Astrocyte of the cerebellum (primary cell): Measurements from ENCODE around the gene NUP214.

Source experiments
- DNase-seq: peaks from one replicate; pipeline ENCODE4 v3.0.0-alpha.2; 2011; ENCODE audit warnings: low read depth
- H3K4me3 ChIP-seq: 2 replicates; pipeline ENCODE4 v1.5.1; 2011; ENCODE audit warnings: mild to moderate bottlenecking, low read depth, low read length, moderate library complexity
- in situ Hi-C: cut with HindIII; loops from 2 replicates; pipeline ENCODE4 v1.10.0; 2017; ENCODE audit warnings: low sequenced_read_pairs
- TF ChIP-seq, protein P1 (sequence below): IDR thresholded peaks from 2 replicates; pipeline ENCODE4 v1.5.1; 2012; ENCODE audit warnings: low read length, low read depth, moderate library complexity, mild to moderate bottlenecking; ENCODE audit errors: missing control alignments

Gene NUP214

DNA sequence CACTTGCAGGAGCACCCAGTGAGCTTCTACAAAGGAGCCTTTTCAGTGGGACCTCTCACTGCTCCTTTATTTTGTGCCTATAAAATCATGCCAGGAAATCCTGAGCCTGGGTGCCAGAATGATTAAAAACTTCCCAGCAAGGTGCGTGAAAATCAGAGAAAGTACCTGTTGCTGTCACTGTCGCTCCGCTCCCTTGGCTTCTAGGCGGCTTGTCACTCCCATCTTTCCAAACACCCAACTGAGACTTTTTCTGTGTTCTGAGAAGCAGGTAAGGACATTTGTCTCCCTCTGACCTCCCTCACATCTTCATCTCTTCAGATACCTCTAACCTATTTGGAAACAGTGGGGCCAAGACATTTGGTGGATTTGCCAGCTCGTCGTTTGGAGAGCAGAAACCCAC, 97.1 kb downstream of the NUP214 start:
- in situ Hi-C loops, result no loop called here
- H3K4me3 ChIP-seq, result no peak overlapping the region
- TF ChIP-seq, protein P1, sequence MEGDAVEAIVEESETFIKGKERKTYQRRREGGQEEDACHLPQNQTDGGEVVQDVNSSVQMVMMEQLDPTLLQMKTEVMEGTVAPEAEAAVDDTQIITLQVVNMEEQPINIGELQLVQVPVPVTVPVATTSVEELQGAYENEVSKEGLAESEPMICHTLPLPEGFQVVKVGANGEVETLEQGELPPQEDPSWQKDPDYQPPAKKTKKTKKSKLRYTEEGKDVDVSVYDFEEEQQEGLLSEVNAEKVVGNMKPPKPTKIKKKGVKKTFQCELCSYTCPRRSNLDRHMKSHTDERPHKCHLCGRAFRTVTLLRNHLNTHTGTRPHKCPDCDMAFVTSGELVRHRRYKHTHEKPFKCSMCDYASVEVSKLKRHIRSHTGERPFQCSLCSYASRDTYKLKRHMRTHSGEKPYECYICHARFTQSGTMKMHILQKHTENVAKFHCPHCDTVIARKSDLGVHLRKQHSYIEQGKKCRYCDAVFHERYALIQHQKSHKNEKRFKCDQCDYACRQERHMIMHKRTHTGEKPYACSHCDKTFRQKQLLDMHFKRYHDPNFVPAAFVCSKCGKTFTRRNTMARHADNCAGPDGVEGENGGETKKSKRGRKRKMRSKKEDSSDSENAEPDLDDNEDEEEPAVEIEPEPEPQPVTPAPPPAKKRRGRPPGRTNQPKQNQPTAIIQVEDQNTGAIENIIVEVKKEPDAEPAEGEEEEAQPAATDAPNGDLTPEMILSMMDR, result no peak
- no peak for DNase-seq

DNA sequence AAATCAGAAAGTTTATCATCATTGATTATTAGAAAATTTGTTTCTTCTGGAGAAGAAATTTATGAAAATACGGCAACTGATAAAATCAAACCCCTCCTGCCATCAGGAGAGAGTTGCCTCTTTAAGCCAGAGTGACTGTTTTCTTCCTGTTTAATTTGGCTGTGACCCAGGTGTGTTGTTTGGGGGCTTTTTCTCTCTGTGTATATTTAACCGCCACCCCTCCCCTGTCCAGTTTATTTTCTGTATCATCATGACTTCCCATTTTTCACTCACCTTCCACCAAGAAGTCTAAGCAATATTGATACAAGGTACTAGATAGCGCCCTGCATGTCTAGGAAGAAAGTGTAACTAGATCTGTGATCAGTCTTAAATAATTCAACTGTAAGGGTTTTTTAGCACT, 100.8 kb downstream of the NUP214 start:
- TF ChIP-seq, protein P1, result no peak
- no peak for DNase-seq
- H3K4me3 ChIP-seq, result no peak overlapping the region
- in situ Hi-C loops, result no loop called here

DNA sequence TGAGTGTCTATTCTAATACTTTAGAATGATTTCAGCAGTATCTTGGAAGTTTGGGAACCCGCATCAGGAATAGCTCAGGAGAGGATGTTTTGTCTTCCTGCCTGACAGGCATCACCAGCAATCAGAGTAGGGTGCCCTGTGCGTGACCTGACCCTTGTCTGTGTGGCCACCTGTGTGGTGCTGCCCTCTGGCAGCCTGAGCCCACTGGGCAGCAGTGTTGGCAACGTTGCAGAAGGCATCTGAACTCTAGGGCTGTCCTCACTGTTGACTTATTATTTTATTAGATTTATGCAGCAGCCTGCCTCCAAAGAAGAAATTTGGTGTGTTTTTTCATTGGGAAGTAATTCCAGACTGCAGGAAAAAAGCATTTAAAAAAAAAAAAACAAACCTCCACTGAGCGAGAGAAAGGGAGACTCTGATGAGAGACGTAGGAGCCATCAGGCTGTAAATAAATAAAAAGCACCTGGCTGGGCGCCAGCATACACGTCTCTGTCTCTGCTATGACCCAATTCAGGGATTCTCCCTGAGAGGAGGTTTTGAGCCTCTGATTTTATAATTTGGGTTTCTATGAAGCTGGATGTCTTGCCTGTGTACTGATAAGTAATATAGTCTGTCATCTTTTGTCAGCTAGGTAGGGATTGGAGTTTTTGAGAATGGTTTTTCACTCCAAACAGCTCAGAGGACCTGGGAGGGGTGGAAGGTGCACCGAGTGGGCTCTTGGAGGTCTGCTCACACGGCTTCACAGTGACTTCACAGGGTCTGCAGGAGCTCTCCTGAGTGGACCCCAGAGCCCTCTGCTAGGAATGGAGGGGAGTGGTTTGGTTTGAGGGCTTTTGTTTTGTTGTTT, 101.9 kb downstream of the NUP214 start:
- in situ Hi-C loops, result no loop called here
- TF ChIP-seq, protein P1, result no peak
- no peak overlapping the region for H3K4me3 ChIP-seq
- no peak for DNase-seq

DNA sequence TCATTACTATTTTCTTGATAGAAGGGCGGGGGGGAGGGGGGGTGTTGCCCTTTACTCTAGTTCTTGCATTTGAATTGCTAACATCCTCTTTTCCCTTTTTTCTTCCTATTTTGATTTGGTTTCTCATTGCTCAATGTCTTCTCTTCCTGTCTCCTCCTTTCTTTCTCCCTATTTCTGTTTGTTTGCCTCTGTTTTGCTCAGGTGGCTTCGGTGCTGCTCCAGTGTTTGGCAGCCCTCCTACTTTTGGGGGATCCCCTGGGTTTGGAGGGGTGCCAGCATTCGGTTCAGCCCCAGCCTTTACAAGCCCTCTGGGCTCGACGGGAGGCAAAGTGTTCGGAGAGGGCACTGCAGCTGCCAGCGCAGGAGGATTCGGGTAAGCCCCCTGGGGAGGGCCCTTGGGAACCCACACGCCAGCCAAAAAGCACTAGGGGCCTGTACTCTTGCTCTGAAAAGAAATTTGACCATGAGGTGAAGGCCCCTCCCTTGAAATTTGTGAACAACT, 102.6 kb downstream of the NUP214 start:
- in situ Hi-C loops, result no loop called here
- H3K4me3 ChIP-seq, result no peak overlapping the region
- no peak for DNase-seq
- TF ChIP-seq, protein P1, result no peak

DNA sequence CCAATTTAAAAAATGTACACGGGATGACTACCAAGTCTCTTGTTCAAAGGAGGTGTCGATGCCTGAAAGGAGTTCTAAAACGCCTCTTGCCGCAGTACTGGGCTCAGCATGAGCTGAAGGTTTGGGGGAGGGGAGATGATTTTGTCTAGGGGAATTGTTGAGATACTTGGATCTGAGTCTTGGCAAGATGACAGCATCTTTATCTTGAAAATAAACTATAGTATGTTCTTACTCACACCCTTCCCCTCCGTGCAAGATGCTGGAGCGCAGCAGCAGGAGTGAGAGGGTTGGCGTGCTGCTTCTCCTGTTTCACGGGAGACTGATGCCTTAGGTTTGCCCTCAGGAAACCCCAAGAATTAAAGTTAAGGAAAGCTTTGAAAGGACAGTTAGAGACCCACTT, 103.6 kb downstream of the NUP214 start:
- peak; percentile 82 for DNase-seq
- TF ChIP-seq, protein P1, result no peak
- H3K4me3 ChIP-seq, result no peak overlapping the region
- in situ Hi-C loops, result no loop called here

DNA sequence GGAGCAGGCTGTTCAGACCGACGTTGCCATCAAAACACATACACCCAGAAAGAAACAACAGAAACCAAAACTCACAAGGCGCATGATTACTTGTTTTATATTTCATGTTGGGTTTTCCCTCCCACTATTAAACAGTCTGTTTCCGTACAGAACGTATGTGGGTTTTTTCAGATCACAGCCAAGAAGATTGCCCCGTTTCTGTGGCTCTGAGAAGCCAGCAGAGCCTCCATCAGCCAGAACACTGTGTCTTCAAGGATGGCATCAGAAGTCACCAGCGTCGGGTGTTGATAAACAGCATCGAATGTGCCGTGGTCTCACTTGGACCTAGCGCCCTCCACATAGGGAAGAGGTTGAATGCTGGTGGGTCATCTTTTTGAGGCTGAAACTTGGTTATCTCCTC, 108.2 kb downstream of the NUP214 start:
- H3K4me3 ChIP-seq, result no peak overlapping the region
- in situ Hi-C loops, result no loop called here
- TF ChIP-seq, protein P1, result no peak
- no peak for DNase-seq
